Gastroesophageal sphincter (tissue), 4 donors: ENCODE data around the gene GSTA4. TPM values are rescaled to one million over a fixed set of nuclear protein-coding genes. Genes with fewer than 3 reads are reported as not detected.
"Not testable (repeated sequence)": the region's sequence is repeated elsewhere in the genome, so short reads cannot be mapped to it uniquely, and the experiment has no call there.

Experiments used
- ATAC-seq: fragments of 150-250 bp; one replicate; pipeline ENCODE4 v1.9.1; 2016; ENCODE audit warnings: mild to moderate bottlenecking, moderate library complexity
- H3K27ac ChIP-seq, 4 donors: fragments of 200-600 bp; sonication (generic) in 3 of 4; 1 replicate in 3 of 4; 2 replicates in 1 of 4; pipeline ENCODE4 v1.5.1; 2016 to 2019
- H3K27me3 ChIP-seq: fragments of 200-600 bp; sonication (generic); one replicate; pipeline ENCODE4 v1.5.1; 2019
- H3K36me3 ChIP-seq, 2 donors: fragments of 200-600 bp; sonication (generic); one replicate each; pipeline ENCODE4 v1.5.1; 2019; ENCODE audit warnings: control low read depth in 1 of 2
- H3K4me1 ChIP-seq, 3 donors: fragments of 200-600 bp; sonication (generic); 1 replicate in 2 of 3; 2 replicates in 1 of 3; pipeline ENCODE4 v1.5.1; 2016 to 2019; ENCODE audit warnings: control low read depth in 2 of 3
- H3K4me3 ChIP-seq, 2 donors: fragments of 200-600 bp; sonication (generic); one replicate each; pipeline ENCODE4 v1.5.1; 2019; ENCODE audit warnings: mild to moderate bottlenecking in 1 of 2, moderate library complexity in 1 of 2
- H3K9me3 ChIP-seq, 3 donors: fragments of 200-600 bp; sonication (generic); one replicate each; pipeline ENCODE4 v1.5.1; 2017 to 2019; ENCODE audit warnings: control low read depth in 2 of 3
- EP300 ChIP-seq: sonication (generic); formaldehyde crosslinking; IDR thresholded peaks from one replicate; pipeline ENCODE4 v1.6.1; 2017; ENCODE audit warnings: antibody characterized with exemption, mild to moderate bottlenecking
- POLR2A ChIP-seq, 2 donors: fragments of 450-650 bp; IDR thresholded peaks; one replicate each; pipeline ENCODE4 v1.6.1; 2017; ENCODE audit warnings: antibody characterized with exemption in 2 of 2, mild to moderate bottlenecking in 2 of 2, moderate library complexity in 1 of 2
- POLR2AphosphoS5 ChIP-seq: sonication (generic); formaldehyde crosslinking; IDR thresholded peaks from one replicate; pipeline ENCODE4 v1.6.1; 2017; ENCODE audit warnings: antibody characterized with exemption
- WGBS, 2 donors: methylation state at CpG; one replicate each; pipeline ENCODE4 v1.1.5; 2018; ENCODE audit warnings: low coverage in 1 of 2; 5-methylcytosine and 5-hydroxymethylcytosine counted together
- total RNA-seq, 4 donors: library from RNA; depleted of rRNA; stranded (reverse); fragments of >200 nt; gene quantifications; one replicate each; pipeline ENCODE4 v1.1.0, GENCODE V29; 2016
- TF ChIP-seq, protein P1 (sequence below), 4 experiments: fragments of 200-600 bp in 2 of 4; fragments of 450-650 bp in 2 of 4; sonication (generic) in 1 of 4; IDR thresholded peaks; one replicate each; pipeline ENCODE4 v1.5.1; 2017 to 2019; ENCODE audit warnings: antibody characterized with exemption in 4 of 4, mild to moderate bottlenecking in 2 of 4, moderate library complexity in 2 of 4

Gene GSTA4
- total RNA-seq, 4 donors from 2014 or later = 19.3 to 40.4 (median 26.9) TPM

GRCh38 chr6:52958546-52959255 is 36.4 kb downstream of the GSTA4 start:
- Histone ChIP-seq H3K4me3 (no peak overlapping the region), H3K27me3 (no peaks in the 10 kb centered on the region), H3K27ac (no peak overlapping the region), H3K4me1 (no peaks in the 10 kb centered on the region), H3K9me3 (no peaks in the 10 kb centered on the region), H3K36me3 (no peaks in the 10 kb centered on the region)
- no peak for ATAC-seq
- TF ChIP-seq, protein P1, sequence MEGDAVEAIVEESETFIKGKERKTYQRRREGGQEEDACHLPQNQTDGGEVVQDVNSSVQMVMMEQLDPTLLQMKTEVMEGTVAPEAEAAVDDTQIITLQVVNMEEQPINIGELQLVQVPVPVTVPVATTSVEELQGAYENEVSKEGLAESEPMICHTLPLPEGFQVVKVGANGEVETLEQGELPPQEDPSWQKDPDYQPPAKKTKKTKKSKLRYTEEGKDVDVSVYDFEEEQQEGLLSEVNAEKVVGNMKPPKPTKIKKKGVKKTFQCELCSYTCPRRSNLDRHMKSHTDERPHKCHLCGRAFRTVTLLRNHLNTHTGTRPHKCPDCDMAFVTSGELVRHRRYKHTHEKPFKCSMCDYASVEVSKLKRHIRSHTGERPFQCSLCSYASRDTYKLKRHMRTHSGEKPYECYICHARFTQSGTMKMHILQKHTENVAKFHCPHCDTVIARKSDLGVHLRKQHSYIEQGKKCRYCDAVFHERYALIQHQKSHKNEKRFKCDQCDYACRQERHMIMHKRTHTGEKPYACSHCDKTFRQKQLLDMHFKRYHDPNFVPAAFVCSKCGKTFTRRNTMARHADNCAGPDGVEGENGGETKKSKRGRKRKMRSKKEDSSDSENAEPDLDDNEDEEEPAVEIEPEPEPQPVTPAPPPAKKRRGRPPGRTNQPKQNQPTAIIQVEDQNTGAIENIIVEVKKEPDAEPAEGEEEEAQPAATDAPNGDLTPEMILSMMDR (IDR thresholded peaks at IDR 0.05) = no peak
- TF ChIP-seq POLR2A (IDR thresholded peaks at IDR 0.05) (no peak), POLR2AphosphoS5 (no peak), EP300 (no peak)
- 57 to 64% methylated on average over 3 to 8 of the region's 8 CpGs for WGBS, 2 donors

DNA sequence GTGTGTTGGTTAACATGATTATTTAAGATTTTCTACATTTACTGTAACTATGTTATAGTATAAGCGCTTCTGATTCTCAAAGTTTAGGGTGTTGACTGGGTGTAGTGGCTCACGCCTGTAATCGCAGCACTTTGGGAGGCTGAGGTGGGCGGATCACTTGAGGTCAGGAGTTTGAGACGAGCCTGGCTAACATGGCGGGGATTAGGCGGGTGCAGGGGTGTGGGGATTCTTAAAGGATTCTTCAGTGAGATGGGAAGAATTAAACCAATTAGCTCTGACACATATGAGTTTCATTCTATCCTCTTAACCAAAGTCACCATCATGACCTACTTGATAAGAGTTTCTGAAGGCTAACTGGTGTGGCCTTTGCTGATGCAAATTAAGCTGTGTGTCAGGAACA is 39.2 kb downstream of the GSTA4 start:
- H3K36me3 ChIP-seq = no peaks in the 10 kb centered on the region
- ATAC-seq = no peak
- H3K4me1 ChIP-seq = no peaks in the 10 kb centered on the region
- WGBS, 2 donors = 77 to 84% methylated on average over 7 of the region's 7 CpGs
- no peaks in the 10 kb centered on the region for H3K27me3 ChIP-seq
- no peak overlapping the region for H3K4me3 ChIP-seq
- no peaks in the 10 kb centered on the region for H3K9me3 ChIP-seq
- H3K27ac ChIP-seq = no peak overlapping the region
- TF ChIP-seq EP300 (no peak), POLR2A (IDR thresholded peaks at IDR 0.05) (no peak)

DNA sequence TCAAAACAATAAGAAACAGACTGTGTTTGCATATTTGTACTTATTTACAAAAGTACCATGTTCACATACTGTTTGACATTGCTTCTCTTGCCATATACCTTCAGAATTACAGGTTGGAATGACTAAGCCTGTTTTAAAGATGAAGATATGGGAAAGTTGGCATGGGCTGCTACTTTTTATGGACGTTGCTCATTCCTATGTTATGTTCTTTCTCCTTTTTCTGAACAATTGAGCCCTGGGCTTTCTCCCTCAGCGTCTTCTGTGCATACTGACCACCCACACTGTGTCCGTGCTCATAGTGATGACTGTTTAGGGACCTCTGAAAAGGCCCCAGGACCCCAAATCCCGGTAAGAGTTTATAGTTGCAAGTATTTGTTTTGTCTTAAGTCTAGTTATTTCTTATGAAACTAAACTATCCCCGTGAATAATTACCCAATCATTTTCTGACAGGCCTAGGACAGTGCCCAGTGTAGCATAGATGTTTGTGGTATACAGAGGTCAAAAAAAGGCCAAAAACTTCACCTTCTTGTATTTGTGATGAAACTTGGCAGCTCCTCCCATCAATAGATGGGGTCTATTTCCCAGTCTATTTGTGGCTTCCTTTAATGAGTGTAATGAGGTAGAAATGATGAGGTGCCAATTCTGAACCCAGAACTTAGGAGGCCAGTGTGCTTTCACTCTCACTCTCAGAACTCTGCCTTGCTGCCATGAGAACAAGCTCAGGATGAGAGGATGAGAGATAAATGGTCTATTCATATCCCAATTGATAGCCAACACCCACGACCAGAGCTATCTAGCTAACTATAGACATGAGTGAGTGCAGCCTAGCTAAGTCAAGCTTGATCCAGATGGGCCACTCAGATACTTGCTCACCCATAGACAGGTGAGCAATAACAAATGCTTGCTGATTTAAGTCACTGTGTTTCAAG is 40.9 kb downstream of the GSTA4 start:
- no peak overlapping the region for H3K4me3 ChIP-seq
- TF ChIP-seq POLR2A (IDR thresholded peaks at IDR 0.05) (no peak), POLR2AphosphoS5 (no peak), EP300 (no peak)
- TF ChIP-seq, protein P1 (IDR thresholded peaks at IDR 0.05) = no peak
- no peaks in the 10 kb centered on the region for H3K27me3 ChIP-seq
- ATAC-seq = no peak
- no peaks in the 10 kb centered on the region for H3K4me1 ChIP-seq
- H3K9me3 ChIP-seq = no peaks in the 10 kb centered on the region
- H3K36me3 ChIP-seq = no peaks in the 10 kb centered on the region
- H3K27ac ChIP-seq = no peak overlapping the region
- WGBS, 2 donors = 54 to 68% methylated on average over 5 to 6 of the region's 6 CpGs

DNA sequence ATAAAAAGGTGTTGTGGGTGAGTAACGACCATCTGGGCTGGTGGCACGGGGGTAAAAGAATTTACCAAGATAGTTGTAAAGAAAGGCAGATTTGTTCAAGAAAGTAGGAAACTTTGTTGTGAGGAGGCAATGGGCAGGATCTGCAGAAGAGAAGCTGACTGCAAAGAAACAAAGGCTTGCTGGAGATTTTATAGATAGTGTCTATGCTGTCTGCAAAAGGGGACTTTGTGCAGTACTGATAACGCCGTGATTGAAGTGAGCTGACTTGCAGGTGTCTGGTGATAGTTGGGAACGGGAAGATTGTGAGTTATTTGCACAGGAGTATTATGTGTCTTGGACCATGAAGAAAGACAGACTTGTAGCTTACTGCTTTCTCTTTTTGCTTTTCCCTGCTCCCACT is 48.8 kb downstream of the GSTA4 start:
- no peak overlapping the region for H3K27ac ChIP-seq
- TF ChIP-seq EP300 (no peak), POLR2AphosphoS5 (no peak), POLR2A (IDR thresholded peaks at IDR 0.05) (no peak)
- TF ChIP-seq, protein P1 (IDR thresholded peaks at IDR 0.05) = no peak
- H3K36me3 ChIP-seq = no peaks in the 10 kb centered on the region
- no peaks in the 10 kb centered on the region for H3K27me3 ChIP-seq
- no peaks in the 10 kb centered on the region for H3K9me3 ChIP-seq
- H3K4me3 ChIP-seq = no peak overlapping the region
- H3K4me1 ChIP-seq = no peaks in the 10 kb centered on the region
- ATAC-seq = no peak
- 35 to 42% methylated on average over 3 to 5 of the region's 5 CpGs for WGBS, 2 donors

- not testable (repeated sequence) for H3K4me3 ChIP-seq, H3K27ac ChIP-seq, H3K9me3 ChIP-seq, ATAC-seq, H3K27me3 ChIP-seq, H3K36me3 ChIP-seq, H3K4me1 ChIP-seq
- 87 to 93% methylated on average over 8 of the region's 10 CpGs for WGBS, 2 donors
Observed at GRCh38 chr6:52942821-52943220, 52.3 kb downstream of the GSTA4 start.
